ENCODE data around the gene MNAT1.
"Not testable (repeated sequence)": the region's sequence is repeated elsewhere in the genome, so short reads cannot be mapped to it uniquely, and the experiment has no call there.

MNAT1 gene

DNA sequence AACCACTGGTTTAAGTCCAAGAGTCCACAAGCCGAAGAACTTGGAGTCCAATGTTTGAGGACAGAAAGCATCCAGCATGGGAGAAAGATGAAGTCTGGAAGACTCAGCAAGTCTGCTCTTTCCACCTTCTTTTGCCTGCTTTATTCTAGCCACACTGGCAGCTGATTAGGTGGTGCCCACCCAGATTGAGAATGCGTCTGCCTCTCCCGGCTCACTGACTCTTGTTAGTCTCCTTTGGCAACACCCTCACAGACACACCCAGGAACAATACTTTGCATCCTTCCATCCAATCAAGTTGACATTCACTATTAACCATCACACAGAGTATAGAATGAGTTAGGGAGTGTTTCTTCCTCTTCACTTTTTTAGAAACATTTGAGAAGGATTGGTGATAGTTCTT is 156.1 kb downstream of the MNAT1 start:
- not testable (repeated sequence) for ATAC-seq

- no peak for ATAC-seq
These were observed 159.3 kb downstream of the MNAT1 start for GRCh38 chr14:60893911-60894310.

GRCh38 chr14:60904381-60904780 is 169.8 kb downstream of the MNAT1 start:
- no peak for ATAC-seq

DNA sequence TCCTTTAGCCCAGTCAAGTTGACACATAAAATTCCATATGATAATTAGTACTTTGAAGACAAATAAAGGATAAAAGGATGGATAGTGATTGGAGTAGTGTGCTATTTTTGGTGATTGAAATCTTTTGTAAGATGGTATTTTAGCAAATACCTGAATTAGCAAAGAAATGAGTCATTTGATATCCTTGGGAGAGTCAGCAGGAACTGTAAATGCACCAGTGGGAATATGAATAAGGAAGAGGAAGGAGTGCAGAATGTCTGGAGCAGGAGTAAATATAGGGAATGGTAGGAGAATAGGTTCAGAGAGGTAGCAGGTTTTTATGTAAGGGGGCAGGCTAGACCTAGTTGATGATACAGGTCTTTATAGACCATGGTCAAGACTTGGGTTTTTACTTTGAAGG is 171.4 kb downstream of the MNAT1 start:
- ATAC-seq = no peak

GRCh38 chr14:60915781-60916180 is 181.2 kb downstream of the MNAT1 start:
- ATAC-seq = no peak

DNA sequence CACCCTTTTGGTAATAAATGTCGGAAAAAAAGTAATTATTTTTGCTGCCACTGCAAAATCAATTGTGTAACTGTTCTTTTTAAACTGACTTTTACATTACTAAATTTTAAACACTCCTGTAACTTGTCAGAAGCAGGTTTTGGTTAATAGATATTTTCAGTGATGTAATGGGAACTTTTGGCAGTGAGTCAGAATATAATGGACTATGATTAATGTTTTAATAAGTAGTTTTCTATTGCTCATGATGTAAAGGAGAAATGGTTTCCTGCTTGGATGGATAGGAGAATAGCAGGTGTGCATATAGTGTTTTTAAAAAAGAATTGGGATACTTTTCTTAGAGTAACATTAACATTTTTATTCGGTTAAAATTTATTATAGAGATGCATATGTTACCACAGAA is 187.5 kb downstream of the MNAT1 start:
- peak; percentile 27 to 35 for ATAC-seq

DNA sequence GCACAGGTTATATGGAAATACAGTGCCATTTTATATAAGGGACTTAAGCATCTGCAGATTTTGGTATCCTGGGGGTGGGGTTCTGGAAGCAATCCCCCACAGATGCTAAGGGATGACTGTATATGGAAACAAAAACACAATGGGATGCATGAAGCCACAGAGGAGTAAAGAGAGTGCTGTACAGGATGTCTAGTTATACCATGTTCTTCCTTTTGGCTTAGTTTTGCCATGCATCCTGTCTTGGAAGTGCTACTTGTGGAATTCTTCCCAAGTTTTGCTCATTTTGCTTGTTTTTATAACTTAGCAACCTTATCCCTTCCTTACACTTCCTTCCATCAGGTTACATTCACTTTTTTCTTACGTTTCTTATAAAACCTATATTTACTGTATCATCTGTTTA is 190.7 kb downstream of the MNAT1 start:
- no peak for ATAC-seq

GRCh38 chr14:60926002-60926401 is 191.4 kb downstream of the MNAT1 start:
- ATAC-seq = no peak

GRCh38 chr14:60931218-60931617 is 196.7 kb downstream of the MNAT1 start:
- ATAC-seq = no peak

DNA sequence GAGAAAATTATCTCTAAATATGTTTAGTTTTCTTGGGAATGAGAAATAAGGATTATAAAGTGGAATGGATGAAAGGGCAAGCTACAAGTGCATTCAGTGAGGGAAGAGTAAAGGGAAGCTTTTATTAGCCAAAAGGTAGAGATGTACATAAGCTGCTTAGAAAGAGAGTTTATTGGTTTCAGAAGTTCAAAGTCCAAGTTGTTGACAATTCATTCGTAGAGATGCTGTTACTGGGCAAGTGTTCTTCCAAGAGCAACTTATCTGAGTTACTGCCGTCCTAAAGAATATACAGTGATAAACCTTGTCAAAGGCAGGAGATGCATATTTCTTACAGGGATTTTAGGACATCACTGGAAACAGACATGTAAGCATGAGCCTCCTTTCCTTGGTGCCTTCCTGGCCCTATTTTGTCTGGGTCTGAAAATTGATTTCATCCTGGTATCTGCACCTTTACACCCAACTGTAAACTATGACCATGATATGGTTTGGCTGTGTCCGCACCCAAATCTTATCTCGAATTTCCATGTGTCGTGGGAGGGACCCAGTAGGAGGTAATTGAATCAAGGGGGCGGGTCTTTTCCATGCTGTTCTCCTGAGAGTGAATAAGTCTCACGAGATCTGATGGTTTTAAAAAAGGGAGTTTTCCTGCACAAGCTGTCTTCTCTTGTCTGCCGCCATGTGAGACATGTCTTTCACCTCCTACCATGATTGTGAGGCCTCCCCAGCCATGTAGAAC is 199.5 kb downstream of the MNAT1 start:
- no peak for ATAC-seq

GRCh38 chr14:60935319-60935718 is 200.8 kb downstream of the MNAT1 start:
- no peak for ATAC-seq

GRCh38 chr14:60943637-60944032 is 209.1 kb downstream of the MNAT1 start:
- ATAC-seq = no peak

DNA sequence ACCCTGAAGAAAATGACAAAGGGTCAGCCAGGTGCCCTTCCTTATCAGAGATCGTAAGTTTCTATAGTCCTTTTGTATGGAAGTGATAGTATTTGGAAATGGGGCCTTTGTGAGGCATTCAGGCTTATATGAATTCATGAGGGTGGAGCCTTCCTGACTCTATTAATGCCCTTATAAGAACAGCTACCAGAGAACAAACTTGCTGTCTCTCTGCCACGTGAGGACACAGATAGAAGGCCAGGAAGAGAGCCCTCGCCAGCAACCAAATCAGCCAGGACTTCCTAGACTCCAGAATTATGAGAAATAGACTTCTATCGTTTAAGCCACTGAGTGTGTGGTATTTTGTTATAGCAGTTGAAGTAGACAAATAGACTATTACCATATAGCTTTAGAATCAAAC is 209.6 kb downstream of the MNAT1 start:
- ATAC-seq = no peak

DNA sequence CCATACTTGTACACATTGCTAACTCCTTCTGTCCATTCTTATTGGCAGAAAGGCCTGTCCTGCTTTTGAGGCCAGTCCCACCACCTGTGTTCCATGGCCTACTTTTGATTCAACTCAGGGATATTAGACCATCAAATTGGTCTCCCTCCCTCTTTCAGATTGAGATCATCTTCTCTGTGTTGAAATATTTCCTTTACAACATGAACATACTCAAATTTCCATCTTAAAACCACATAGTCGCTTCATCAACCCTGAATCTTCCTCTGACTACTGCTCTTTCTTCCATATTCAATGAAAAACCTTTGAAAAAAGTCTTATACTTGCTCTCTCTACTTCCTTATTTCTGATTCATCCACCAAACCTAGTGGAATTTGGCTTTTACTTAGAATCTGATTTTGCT is 211.4 kb downstream of the MNAT1 start:
- ATAC-seq = peak; percentile 17 to 43

GRCh38 chr14:60946773-60947172 is 212.2 kb downstream of the MNAT1 start:
- ATAC-seq = no peak

DNA sequence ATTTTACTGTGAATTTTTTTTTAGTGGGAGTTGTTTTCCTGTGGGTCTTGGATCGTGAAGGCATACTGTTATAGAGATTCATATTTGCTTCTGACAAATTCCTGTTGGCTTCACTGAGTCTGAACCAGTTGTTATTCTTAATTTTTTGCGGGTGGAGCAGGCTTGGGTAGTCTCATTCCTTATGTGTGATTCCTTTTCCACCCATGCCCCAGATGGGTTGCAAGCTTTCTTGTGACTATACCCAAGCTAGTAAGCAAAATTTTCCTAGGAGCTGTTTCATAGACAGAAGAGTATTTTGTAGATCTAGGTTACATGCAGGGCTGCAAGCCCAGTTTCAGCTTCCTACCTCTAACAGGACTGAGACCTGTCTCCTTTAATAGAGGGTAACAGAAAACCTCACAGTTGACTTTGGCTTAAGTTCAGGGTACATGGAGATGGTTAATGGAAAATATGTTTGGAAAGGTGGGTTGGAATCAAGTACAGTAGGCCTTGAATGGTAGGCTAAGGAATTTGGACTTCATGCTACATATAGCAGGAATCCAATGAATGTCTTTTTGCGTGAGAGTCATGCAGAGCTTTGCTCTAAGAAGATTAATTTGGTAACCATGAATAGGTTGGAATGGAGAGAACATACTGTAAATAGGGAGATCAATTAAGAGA is 217.3 kb downstream of the MNAT1 start:
- no peak for ATAC-seq

DNA sequence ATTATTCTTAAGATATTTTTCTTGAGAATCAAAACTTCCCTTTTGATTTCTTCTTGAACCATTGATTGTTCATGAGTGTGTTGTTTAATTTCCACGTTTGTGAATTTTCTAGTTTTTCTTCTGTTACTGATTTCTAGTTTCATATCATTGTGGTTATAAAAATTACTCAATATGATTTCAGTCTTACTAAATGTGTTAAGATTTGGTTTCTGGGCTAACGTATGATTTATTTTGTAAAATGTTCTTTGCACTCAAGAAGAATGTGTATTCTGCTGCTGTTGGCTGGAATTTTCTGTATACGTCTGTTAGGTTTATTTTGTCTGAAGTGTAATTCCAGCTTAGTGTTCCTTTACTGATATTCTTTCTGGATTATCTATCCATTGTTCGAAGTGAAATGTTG is 221.6 kb downstream of the MNAT1 start:
- no peak for ATAC-seq

- ATAC-seq = no peak
These were observed 222.1 kb downstream of the MNAT1 start for GRCh38 chr14:60956632-60957031.

DNA sequence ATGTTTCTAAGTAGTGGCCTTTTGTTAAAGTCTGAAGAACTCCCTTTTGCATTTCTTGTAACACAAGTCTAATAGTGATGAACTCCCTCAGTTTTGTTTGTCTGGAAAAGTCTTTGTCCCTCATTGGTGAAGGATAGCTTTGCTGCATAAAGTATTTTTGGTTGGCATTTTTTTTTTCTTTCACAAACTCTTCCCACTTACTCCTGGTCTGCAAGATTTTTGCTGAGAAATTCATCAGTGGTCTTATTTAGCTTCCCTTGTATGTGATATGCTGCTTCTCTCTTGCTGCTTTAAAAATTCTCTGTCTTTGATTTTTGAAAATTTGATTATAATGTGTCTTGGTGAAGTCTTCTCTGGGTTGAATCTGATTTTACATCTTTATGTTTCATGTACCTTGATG is 223.6 kb downstream of the MNAT1 start:
- ATAC-seq = no peak

DNA sequence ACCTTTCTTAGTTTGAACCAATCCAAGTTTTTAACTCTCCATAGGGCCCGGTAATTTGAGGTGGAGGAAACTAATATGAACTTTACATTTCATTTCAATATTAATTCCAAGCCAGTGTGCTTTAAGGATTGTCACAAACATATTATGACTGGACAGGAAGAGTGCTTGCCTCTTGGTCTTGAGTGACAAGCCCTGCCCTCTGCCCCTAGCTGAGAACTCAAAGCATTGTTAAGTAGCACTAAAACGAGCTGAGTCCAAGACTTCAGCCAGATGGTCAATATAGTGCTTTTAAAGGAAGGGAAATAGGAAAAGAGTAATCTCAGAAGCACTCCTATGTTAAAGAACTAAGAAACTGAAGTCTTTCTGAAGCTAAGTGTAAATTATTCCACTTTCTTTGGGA is 229.2 kb downstream of the MNAT1 start:
- ATAC-seq = no peak

GRCh38 chr14:60964904-60965303 is 230.3 kb downstream of the MNAT1 start:
- no peak for ATAC-seq

- ATAC-seq = peak; percentile 58 to 60
These were observed 230.8 kb downstream of the MNAT1 start for GRCh38 chr14:60965402-60965801.

DNA sequence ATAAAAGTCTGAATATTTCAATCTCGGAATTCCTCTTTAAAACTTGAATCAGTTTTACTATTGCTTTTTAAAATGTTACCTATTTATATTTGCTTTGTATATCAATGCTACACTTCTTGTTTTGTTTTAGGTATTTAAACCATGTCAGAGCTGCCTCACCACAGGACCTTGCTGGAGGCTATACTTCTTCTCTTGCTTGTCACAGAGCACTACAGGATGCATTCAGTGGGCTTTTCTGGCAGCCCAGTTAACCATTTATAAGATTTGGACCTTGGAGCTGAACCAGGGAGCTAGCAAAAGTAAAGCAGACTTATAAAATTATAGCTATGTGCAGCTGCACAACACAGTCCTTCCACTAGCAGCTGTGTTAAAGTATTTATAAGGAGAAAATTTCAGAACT is 233.5 kb downstream of the MNAT1 start:
- ATAC-seq = no peak

DNA sequence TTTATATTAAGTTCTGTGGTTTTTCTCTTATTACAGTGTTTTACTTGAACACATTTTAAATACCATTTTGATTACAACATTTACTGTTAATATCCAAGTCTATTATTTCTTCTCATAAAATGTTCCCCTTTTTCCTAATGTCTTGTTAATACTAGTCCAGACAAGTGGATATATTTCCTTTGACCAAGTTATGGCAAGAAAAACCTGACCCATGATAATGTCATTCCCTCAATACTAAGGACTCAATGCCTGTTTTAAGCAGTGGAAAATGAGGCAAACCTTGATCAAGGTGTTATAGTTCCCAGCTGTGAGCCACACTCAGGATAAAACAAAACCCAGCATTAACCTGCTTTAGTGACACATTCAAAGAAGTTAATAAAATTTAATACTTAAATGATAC is 234.1 kb downstream of the MNAT1 start:
- no peak for ATAC-seq

- no peak for ATAC-seq
These were observed 235.6 kb downstream of the MNAT1 start for GRCh38 chr14:60970146-60970545.
